Urinary bladder (tissue), 4 donors: ENCODE measurements around the gene IKBIP. TPM values are rescaled to one million over a fixed set of nuclear protein-coding genes. Genes with fewer than 3 reads are reported as not detected.
A peak's percentile ranks its signal among the peaks of the same experiment; 100 is the strongest.
"Not testable (repeated sequence)": the region's sequence is repeated elsewhere in the genome, so short reads cannot be mapped to it uniquely, and the experiment has no call there.

ENCODE experiments used
- DNase-seq: peaks from one replicate; pipeline ENCODE4 v3.0.0-alpha.2; 2015; ENCODE audit errors: extremely low spot score
- H3K27ac ChIP-seq: one replicate; pipeline ENCODE4 v1.5.1; 2013; ENCODE audit warnings: low read depth, mild to moderate bottlenecking, moderate library complexity
- H3K36me3 ChIP-seq: one replicate; pipeline ENCODE4 v1.6.1; 2013; ENCODE audit warnings: mild to moderate bottlenecking, moderate library complexity; ENCODE audit not compliant: insufficient read depth
- H3K4me1 ChIP-seq: one replicate; pipeline ENCODE4 v1.6.1; 2013; ENCODE audit warnings: mild to moderate bottlenecking, moderate library complexity; ENCODE audit not compliant: insufficient read depth
- H3K4me3 ChIP-seq: one replicate; pipeline ENCODE4 v1.5.1; 2013; ENCODE audit warnings: low read depth, low read length
- WGBS: extraction: QIAGEN DNeasy Blood & Tissue Kit; methylation state at CpG from one replicate; pipeline ENCODE4 v1.1.7; 2013; 5-methylcytosine and 5-hydroxymethylcytosine counted together
- polyA plus RNA-seq: library from polyadenylated mRNA; stranded (reverse); fragments of 200-250 nt; gene quantifications from one replicate; pipeline ENCODE4 v1.2.3, GENCODE V29; 2013
- total RNA-seq: library from RNA; depleted of rRNA; stranded (reverse); fragments of >200 nt; gene quantifications from one replicate; pipeline ENCODE4 v1.2.3, GENCODE V29; 2014
- donor health status: healthy with polysubstance abuse.
- donor health status: healthy.

The IKBIP gene
- total and polyA plus RNA-seq, 2 donors: 13.1 to 58.5 TPM

GRCh38 chr12:98653866-98654493, 9.4 kb upstream of the IKBIP start:
- Histone ChIP-seq H3K4me3 (no peak overlapping the region), H3K36me3 (peaks cover 3% of the 10 kb centered on the region), H3K27ac (no peak overlapping the region), H3K4me1 (no peaks in the 10 kb centered on the region)
- 92% methylated on average over 1 of the region's 1 CpG for WGBS
- peak; percentile 17 for DNase-seq

- H3K27ac ChIP-seq: no peak overlapping the region
- no peak overlapping the region for H3K4me3 ChIP-seq
Measured at GRCh38 chr12:98651328-98651727, 6.7 kb upstream of the IKBIP start.

GRCh38 chr12:98646294-98647090, 1.9 kb upstream of the IKBIP start:
- H3K27ac ChIP-seq: no peak overlapping the region
- peaks cover 3% of the 10 kb centered on the region for H3K36me3 ChIP-seq
- 9% methylated on average over 8 of the region's 8 CpGs for WGBS
- peak overlapping the region; percentile 15 for H3K4me3 ChIP-seq
- H3K4me1 ChIP-seq: no peaks in the 10 kb centered on the region
- no peak for DNase-seq

More at GRCh38 chr12:98651328-98651727, 6.7 kb upstream of the IKBIP start:
- peaks cover 3% of the 10 kb centered on the region for H3K36me3 ChIP-seq
- no peaks in the 10 kb centered on the region for H3K4me1 ChIP-seq
- no peak for DNase-seq

GRCh38 chr12:98645572-98646067, 1.0 kb upstream of the IKBIP start:
- Histone ChIP-seq H3K4me3 (peak overlapping the region; percentile 97), H3K27ac (peak overlapping the region; percentile 79), H3K4me1 (no peaks in the 10 kb centered on the region), H3K36me3 (peaks cover 3% of the 10 kb centered on the region)
- peak; percentile 20 for DNase-seq
- WGBS: under 1% methylated on average over 24 of the region's 24 CpGs

GRCh38 chr12:98644433-98644711, 216 bp downstream of the IKBIP start:
- Histone ChIP-seq H3K36me3 (no peaks in the 10 kb centered on the region), H3K4me1 (no peaks in the 10 kb centered on the region), H3K4me3 (peak overlapping the region; percentile 97), H3K27ac (peak overlapping the region; percentile 68)
- under 1% methylated on average over 20 of the region's 20 CpGs for WGBS
- DNase-seq: peak; percentile 39

GRCh38 chr12:98642801-98643200, 1.8 kb downstream of the IKBIP start:
- not testable (repeated sequence) for H3K4me1 ChIP-seq, H3K4me3 ChIP-seq, DNase-seq, H3K36me3 ChIP-seq, H3K27ac ChIP-seq
- 96% methylated on average over 5 of the region's 5 CpGs for WGBS

GRCh38 chr12:98639491-98639890, 5.1 kb downstream of the IKBIP start:
- WGBS: 87% methylated on average over 3 of the region's 3 CpGs
- no peak for DNase-seq
- no peaks in the 10 kb centered on the region for H3K36me3 ChIP-seq
- H3K4me3 ChIP-seq: no peak overlapping the region
- H3K27ac ChIP-seq: no peak overlapping the region
- H3K4me1 ChIP-seq: no peaks in the 10 kb centered on the region

GRCh38 chr12:98638009-98638408, 6.6 kb downstream of the IKBIP start:
- H3K4me1 ChIP-seq: no peaks in the 10 kb centered on the region
- no peak overlapping the region for H3K27ac ChIP-seq
- H3K4me3 ChIP-seq: no peak overlapping the region
- 96% methylated on average over 2 of the region's 2 CpGs for WGBS
- no peak for DNase-seq
- no peaks in the 10 kb centered on the region for H3K36me3 ChIP-seq

GRCh38 chr12:98637068-98637467, 7.5 kb downstream of the IKBIP start:
- Histone ChIP-seq H3K4me3 (no peak overlapping the region), H3K4me1 (no peaks in the 10 kb centered on the region), H3K27ac (no peak overlapping the region), H3K36me3 (no peaks in the 10 kb centered on the region)
- no peak for DNase-seq
- WGBS: 79% methylated on average over 2 of the region's 2 CpGs

GRCh38 chr12:98635657-98636323, 8.8 kb downstream of the IKBIP start:
- no peak for DNase-seq
- WGBS: 78% methylated on average over 4 of the region's 4 CpGs

GRCh38 chr12:98618952-98619351, 25.6 kb downstream of the IKBIP start:
- no peak overlapping the region for H3K4me3 ChIP-seq
- DNase-seq: no peak
- 80% methylated on average over 4 of the region's 4 CpGs for WGBS
- H3K4me1 ChIP-seq: no peaks in the 10 kb centered on the region
- H3K27ac ChIP-seq: no peak overlapping the region
- H3K36me3 ChIP-seq: no peaks in the 10 kb centered on the region

More at GRCh38 chr12:98635657-98636323, 8.8 kb downstream of the IKBIP start:
- Histone ChIP-seq H3K4me3 (no peak overlapping the region), H3K4me1 (no peaks in the 10 kb centered on the region), H3K36me3 (no peaks in the 10 kb centered on the region), H3K27ac (no peak overlapping the region)

GRCh38 chr12:98612696-98613334, 31.8 kb downstream of the IKBIP start:
- Histone ChIP-seq H3K27ac (no peak overlapping the region), H3K4me3 (no peak overlapping the region), H3K36me3 (no peaks in the 10 kb centered on the region), H3K4me1 (no peaks in the 10 kb centered on the region)
- 76% methylated on average over 5 of the region's 5 CpGs for WGBS
- DNase-seq: no peak

GRCh38 chr12:98610596-98610995, 34.0 kb downstream of the IKBIP start:
- Histone ChIP-seq H3K27ac (no peak overlapping the region), H3K4me1 (no peaks in the 10 kb centered on the region), H3K36me3 (no peaks in the 10 kb centered on the region), H3K4me3 (no peak overlapping the region)
- over 99% methylated on average over 2 of the region's 2 CpGs for WGBS
- DNase-seq: no peak
